ENCODE measurements around the gene MALL.
"Not testable (repeated sequence)": the region's sequence is repeated elsewhere in the genome, so short reads cannot be mapped to it uniquely, and the experiment has no call there.

MALL gene

DNA sequence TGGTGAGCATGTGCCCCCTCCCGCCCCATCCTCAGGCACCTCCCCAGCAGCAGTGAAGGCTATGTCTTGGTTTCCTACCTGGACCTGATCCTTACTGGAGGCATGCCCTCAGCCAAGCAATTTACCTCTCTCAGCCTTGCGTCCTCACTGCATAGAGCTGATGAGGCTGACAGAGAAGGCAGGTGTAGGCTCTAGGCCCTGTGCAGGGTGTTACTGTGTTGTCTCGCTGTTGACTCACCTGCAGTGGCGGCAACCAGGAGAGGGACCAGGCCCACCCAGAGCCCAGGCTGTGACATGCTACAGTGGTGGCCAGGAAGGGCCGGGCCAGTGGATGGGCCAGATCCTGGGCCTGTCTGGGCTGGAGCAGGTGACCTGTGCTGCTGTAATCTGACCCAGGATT is 65.9 kb downstream of the MALL start:
- not testable (repeated sequence) for DNase-seq

GRCh38 chr2:110048255-110049197 is 67.1 kb downstream of the MALL start:
- DNase-seq, result not testable (repeated sequence)

- DNase-seq, result not testable (repeated sequence)
Observed at GRCh38 chr2:110047225-110047624, 68.4 kb downstream of the MALL start.

GRCh38 chr2:110041941-110042660 is 73.5 kb downstream of the MALL start:
- DNase-seq, result not testable (repeated sequence)

- DNase-seq, result not testable (repeated sequence)
Observed at GRCh38 chr2:110037336-110037735, 78.3 kb downstream of the MALL start.

GRCh38 chr2:110035384-110035783 is 80.2 kb downstream of the MALL start:
- DNase-seq, result not testable (repeated sequence)

GRCh38 chr2:110034935-110035334 is 80.7 kb downstream of the MALL start:
- DNase-seq, result not testable (repeated sequence)
